Measurements from ENCODE around the gene HCRT. TPM values are rescaled to one million over a fixed set of nuclear protein-coding genes. Genes with fewer than 3 reads are reported as not detected.

HCRT gene
- total and polyA plus RNA-seq, 2 of the 4 experiments (the other 2 are of a cell fraction) = not detected

GRCh38 chr17:42182927-42183734, 2.1 kb downstream of the HCRT start:
- H4K5ac ChIP-seq (ENCODE audit: low read depth, low read length) = peak overlapping the region; percentile 90; the same call in 1 of the 2 replicates
- H3K18ac ChIP-seq (ENCODE audit: low read depth, low read length) = no peak overlapping the region
- no peak overlapping the region for H2BK5ac ChIP-seq (ENCODE audit: low read depth, low read length, poor library complexity, severe bottlenecking)
- peak overlapping the region; percentile 89 for H3K4ac ChIP-seq (ENCODE audit: low read depth, low read length)
- no peak overlapping the region for H2BK120ac ChIP-seq (ENCODE audit: low read depth, low read length)
- peak overlapping the region; percentile 29 for H2AK5ac ChIP-seq (ENCODE audit: low read depth, low read length)
- H3K9me3 ChIP-seq (ENCODE audit: control insufficient read depth, insufficient read depth, low read length) = no peaks in the 10 kb centered on the region
- dilution Hi-C loops (cut with HindIII; ENCODE audit: low sequenced_read_pairs, unreplicated experiment) = no loop called here
- no peak overlapping the region for H3K56ac ChIP-seq (ENCODE audit: extremely low read depth, insufficient read depth, low read length)
- TF ChIP-seq MAFK (IDR thresholded peaks at IDR 0.05; ENCODE audit: low read depth, low read length) = 0 out of 2 replicates have a peak, but pooled peaks have one; percentile 6
- peak; percentile 56 for TF ChIP-seq FOS (IDR thresholded peaks at IDR 0.05; ENCODE audit: low read depth, low read length)
- TF ChIP-seq MAZ (IDR thresholded peaks at IDR 0.05; ENCODE audit: borderline replicate concordance, low read depth, low read length) = no peak
- H4K20me1 ChIP-seq (ENCODE audit: insufficient read depth, low read length) = 0 out of 2 replicates have a peak, but pooled peaks cover 2% of the 10 kb centered on the region
- H4K91ac ChIP-seq (ENCODE audit: insufficient read depth, low read depth, low read length) = no peak overlapping the region
- peaks cover 36% of the 10 kb centered on the region for H3K27me3 ChIP-seq (ENCODE audit: control insufficient read depth, insufficient read depth, low read length)
- H3K23ac ChIP-seq (ENCODE audit: low read depth, low read length) = no peak overlapping the region
- no peak overlapping the region for H3K27ac ChIP-seq (ENCODE audit: insufficient read depth, low read length)
- no peak overlapping the region for H3K9ac ChIP-seq (ENCODE audit: low read depth, low read length)
- in situ Hi-C loops (cut with MboI; ENCODE audit: low sequenced_read_pairs) = no loop called here
- H3K36me3 ChIP-seq (ENCODE audit: control insufficient read depth, insufficient read depth, low read length) = no peaks in the 10 kb centered on the region
- BruUV-seq (replicated peaks) = no TSS peak
- no peak overlapping the region for H2BK15ac ChIP-seq (ENCODE audit: low read depth, low read length)
- DNase-seq = peak; percentile 60
- peak; percentile 31 for ATAC-seq (ENCODE audit: low read depth)
- H3K9me1 ChIP-seq (ENCODE audit: insufficient read depth, low read length) = 0 out of 2 replicates have a peak, but pooled peaks cover 3% of the 10 kb centered on the region
- H3K79me1 ChIP-seq (ENCODE audit: low read depth in 1 of 2, low read length in 2 of 2) = no peaks in the 10 kb centered on the region
- H2AK9ac ChIP-seq (replicated peaks; ENCODE audit: low read depth, low read length, poor library complexity) = peak overlapping the region; percentile 29
- no peak overlapping the region; the same call in 1 of the 2 replicates for H3K4me3 ChIP-seq (ENCODE audit: insufficient read depth, low read depth, low read length)
- intact Hi-C loops (cut with micrococcal nuclease) = no loop called here
- peak overlapping the region; percentile 75 to 94; a peak in 2 of 4 replicates for H4K8ac ChIP-seq (ENCODE audit: low read depth in 2 of 2, low read length in 2 of 2)
- WGBS, 2 experiments (ENCODE audit: extremely low coverage in 2 of 2, insufficient read length in 1 of 2) = 69% methylated on average over 5 of the region's 9 CpGs; no CpG with 5 or more reads in 1 of the 2 experiments
- CTCF ChIA-PET = interaction anchor here (1.0 kb wide), 2 partner anchors 11 to 13 kb away, joined by 3 read pairs; partner anchors contain the start of gene GHDC
- peak overlapping the region; percentile 95 for H3K4me2 ChIP-seq (ENCODE audit: low read depth, low read length)
- H2BK20ac ChIP-seq (ENCODE audit: low read depth, low read length) = no peak overlapping the region
- peak overlapping the region; percentile 94 for H2AFZ ChIP-seq (replicated peaks; ENCODE audit: low read length, poor library complexity)
- 0 out of 2 replicates have a peak overlapping the region, but pooled peaks have one; percentile 84 for H3K14ac ChIP-seq (replicated peaks; ENCODE audit: low read depth, low read length)
- peaks cover 9% of the 10 kb centered on the region for H3K4me1 ChIP-seq (ENCODE audit: control insufficient read depth, insufficient read depth, low read length)
- POLR2A ChIA-PET (ENCODE audit: unreplicated experiment) = interaction anchor here (0.7 kb wide), 1 partner anchor 342 kb away, joined by 3 read pairs; no protein-coding TSS in a partner anchor

Data from IMR-90 (cell line).